HepG2 (cell line): ENCODE results near the gene SLIT1.

Experiments
- ATF7 ChIP-seq, 2 experiments: fragments of 450-650 bp in 1 of 2; sonication (generic) in 1 of 2; formaldehyde crosslinking in 1 of 2; IDR thresholded peaks; 2 replicates each; pipeline versions ENCODE4 v1.4.0 to v1.6.1; 2016 to 2020; ENCODE audit warnings: antibody characterized with exemption in 1 of 2, mild to moderate bottlenecking in 1 of 2, missing genetic modification reagents in 1 of 2
- CHD4 ChIP-seq: fragments of 200-600 bp; sonication (generic); IDR thresholded peaks from 2 replicates; pipeline ENCODE4 v1.7.0; 2017; ENCODE audit warnings: mild to moderate bottlenecking, low read length, borderline replicate concordance
- CTCF ChIP-seq: sonication (generic); formaldehyde crosslinking; IDR thresholded peaks from 2 replicates; pipeline ENCODE4 v1.5.0; 2020; ENCODE audit warnings: mild to moderate bottlenecking, missing genetic modification reagents, moderate library complexity
- HNRNPL ChIP-seq: fragments of 200-400 bp; formaldehyde crosslinking; IDR thresholded peaks from 2 replicates; pipeline ENCODE4 v1.6.1; 2017; ENCODE audit warnings: mild to moderate bottlenecking, low read depth, low read length
- RBM39 ChIP-seq: fragments of 200-400 bp; formaldehyde crosslinking; IDR thresholded peaks from one replicate; pipeline ENCODE4 v1.6.1; 2018; ENCODE audit warnings: antibody characterized with exemption, mild to moderate bottlenecking, low read depth, low read length; ENCODE audit not compliant: poor library complexity, severe bottlenecking
- SMARCC2 ChIP-seq: fragments of 450-650 bp; IDR thresholded peaks from 2 replicates; pipeline ENCODE4 v1.6.1; 2017; ENCODE audit warnings: antibody characterized with exemption, mild to moderate bottlenecking
- TAF1 ChIP-seq: sonication (generic); formaldehyde crosslinking; IDR thresholded peaks from 2 replicates; pipeline ENCODE4 v1.4.0; 2020; ENCODE audit warnings: missing genetic modification reagents
- YEATS4 ChIP-seq: sonication (generic); formaldehyde crosslinking; IDR thresholded peaks from 2 replicates; pipeline ENCODE4 v1.4.0; 2020; ENCODE audit warnings: missing genetic modification reagents, borderline replicate concordance
- ZFAT ChIP-seq: sonication (generic); formaldehyde crosslinking; conservative IDR thresholded peaks from 2 replicates; pipeline ENCODE4 v1.8.1; 2023; ENCODE audit warnings: missing genetic modification reagents, inconsistent platforms
- ZNF24 ChIP-seq: fragments of 450-650 bp; IDR thresholded peaks from 2 replicates; pipeline ENCODE4 v1.6.1; 2017; ENCODE audit warnings: antibody characterized with exemption, mild to moderate bottlenecking
- TF ChIP-seq, protein P1 (sequence below): IDR thresholded peaks from 2 replicates; pipeline ENCODE4 v1.6.1; 2016; ENCODE audit warnings: low read depth, control low read depth

- TF ChIP-seq ZFAT (CRISPR knock-in tag) = no peak
- no peak for TF ChIP-seq ZNF24
- TF ChIP-seq, protein P1, sequence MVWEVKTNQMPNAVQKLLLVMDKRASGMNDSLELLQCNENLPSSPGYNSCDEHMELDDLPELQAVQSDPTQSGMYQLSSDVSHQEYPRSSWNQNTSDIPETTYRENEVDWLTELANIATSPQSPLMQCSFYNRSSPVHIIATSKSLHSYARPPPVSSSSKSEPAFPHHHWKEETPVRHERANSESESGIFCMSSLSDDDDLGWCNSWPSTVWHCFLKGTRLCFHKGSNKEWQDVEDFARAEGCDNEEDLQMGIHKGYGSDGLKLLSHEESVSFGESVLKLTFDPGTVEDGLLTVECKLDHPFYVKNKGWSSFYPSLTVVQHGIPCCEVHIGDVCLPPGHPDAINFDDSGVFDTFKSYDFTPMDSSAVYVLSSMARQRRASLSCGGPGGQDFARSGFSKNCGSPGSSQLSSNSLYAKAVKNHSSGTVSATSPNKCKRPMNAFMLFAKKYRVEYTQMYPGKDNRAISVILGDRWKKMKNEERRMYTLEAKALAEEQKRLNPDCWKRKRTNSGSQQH (CRISPR knock-in tag) = no peak
- TF ChIP-seq CTCF (CRISPR knock-in tag) = no peak
- no peak for TF ChIP-seq RBM39
- no peak for TF ChIP-seq HNRNPL
- no peak for TF ChIP-seq CHD4
- no peak for TF ChIP-seq SMARCC2
- TF ChIP-seq TAF1 (CRISPR knock-in tag) = no peak
- no peak for TF ChIP-seq ATF7 (IDR thresholded peaks at IDR 0.05)
- TF ChIP-seq ATF7 (CRISPR knock-in tag; IDR thresholded peaks at IDR 0.05) = no peak
- TF ChIP-seq YEATS4 (CRISPR knock-in tag) = no peak
Measured at GRCh38 chr10:96971324-96971723, 214.4 kb downstream of the SLIT1 start.
